Measurements from ENCODE around the gene TXNDC12.

The TXNDC12 gene

GRCh38 chr1:51990478-51990965 lies 64.5 kb downstream of the TXNDC12 start, which contains the start of gene RAB3B:
RAB3B (minus strand) TSS chr1:51990700; CDS start chr1:51977117, 13,583 bp downstream.
- DNase-seq, result peak; percentile 65

GRCh38 chr1:51989582-51990477 lies 65.2 kb downstream of the TXNDC12 start:
- no peak for DNase-seq

DNA sequence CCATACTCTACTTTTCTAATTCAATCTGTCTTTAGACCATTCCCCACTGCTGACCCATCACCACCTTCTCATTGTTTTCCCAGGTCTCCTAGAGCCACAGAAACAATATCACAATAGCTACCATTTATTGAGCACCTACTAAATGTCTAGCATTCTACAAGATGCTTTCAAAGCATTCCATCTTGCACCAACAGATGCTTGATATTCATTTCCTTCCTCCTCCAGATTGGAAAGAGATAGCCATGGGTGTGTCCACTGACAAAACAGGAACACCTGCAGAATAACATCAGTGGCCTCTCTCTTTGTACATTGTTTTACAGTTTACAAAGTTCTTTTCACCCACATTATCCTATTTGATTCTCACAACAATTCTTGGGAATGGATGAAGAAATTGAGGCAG lies 66.7 kb downstream of the TXNDC12 start:
- no peak for DNase-seq

- peak; percentile 50 for DNase-seq
These were observed 68.3 kb downstream of the TXNDC12 start for GRCh38 chr1:51986718-51987117.

DNA sequence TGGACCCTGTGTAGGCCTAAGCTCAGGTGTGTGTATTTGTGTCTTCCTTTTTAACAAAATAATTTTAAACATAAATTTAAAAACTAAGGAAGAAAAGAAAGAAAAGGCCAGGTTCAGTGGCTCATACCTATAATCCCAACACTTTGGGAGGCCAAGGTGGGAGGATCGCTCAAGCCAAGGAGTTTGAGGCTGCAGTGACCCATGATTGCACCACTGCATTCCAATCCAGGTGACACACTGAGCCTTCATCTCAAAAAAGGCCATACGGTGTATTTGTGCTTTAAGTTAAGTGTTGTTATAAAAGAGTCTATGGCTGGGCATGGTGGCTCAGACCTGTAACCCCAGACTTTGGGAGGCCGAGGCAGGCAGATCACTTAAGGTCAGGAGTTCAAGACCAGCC lies 72.8 kb downstream of the TXNDC12 start:
- no peak for DNase-seq

- DNase-seq, result no peak
These were observed 73.4 kb downstream of the TXNDC12 start for GRCh38 chr1:51981555-51981954.

GRCh38 chr1:51978099-51978498 lies 76.9 kb downstream of the TXNDC12 start:
- no peak for DNase-seq

DNA sequence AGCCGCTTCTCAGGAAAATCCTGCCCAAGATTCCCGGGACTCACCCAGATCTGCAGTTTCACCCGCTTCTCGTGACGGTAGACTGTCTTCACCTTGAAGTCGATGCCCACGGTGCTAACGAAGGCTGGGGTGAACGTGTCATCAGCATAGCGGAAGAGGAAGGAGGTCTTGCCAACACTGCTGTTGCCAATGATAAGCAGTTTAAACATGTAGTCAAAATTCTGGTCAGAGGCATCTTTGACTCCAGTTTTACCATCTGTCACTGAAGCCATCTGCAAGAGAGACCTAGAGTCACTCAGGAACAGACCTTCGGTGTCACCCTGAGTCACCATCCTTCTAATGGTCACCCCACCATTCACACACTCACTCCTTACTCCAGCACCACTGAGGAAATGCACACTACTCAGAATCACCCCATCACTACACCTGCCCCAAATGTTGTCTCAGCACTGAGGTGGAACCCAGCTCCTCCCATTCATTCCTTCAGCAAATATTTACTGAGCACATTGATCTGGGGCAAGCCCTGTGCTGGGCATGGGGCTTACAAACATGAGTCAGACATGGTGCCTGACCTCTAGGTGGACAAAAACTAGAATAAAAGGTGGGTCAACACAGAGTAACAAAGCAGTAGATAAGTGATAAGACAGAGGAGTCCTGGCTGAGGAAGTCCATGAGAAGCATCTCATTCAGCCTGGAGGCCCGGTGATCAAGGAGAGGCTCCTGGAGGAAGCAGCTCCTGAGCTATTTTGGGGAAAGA lies 78.0 kb downstream of the TXNDC12 start:
- DNase-seq, result no peak

DNA sequence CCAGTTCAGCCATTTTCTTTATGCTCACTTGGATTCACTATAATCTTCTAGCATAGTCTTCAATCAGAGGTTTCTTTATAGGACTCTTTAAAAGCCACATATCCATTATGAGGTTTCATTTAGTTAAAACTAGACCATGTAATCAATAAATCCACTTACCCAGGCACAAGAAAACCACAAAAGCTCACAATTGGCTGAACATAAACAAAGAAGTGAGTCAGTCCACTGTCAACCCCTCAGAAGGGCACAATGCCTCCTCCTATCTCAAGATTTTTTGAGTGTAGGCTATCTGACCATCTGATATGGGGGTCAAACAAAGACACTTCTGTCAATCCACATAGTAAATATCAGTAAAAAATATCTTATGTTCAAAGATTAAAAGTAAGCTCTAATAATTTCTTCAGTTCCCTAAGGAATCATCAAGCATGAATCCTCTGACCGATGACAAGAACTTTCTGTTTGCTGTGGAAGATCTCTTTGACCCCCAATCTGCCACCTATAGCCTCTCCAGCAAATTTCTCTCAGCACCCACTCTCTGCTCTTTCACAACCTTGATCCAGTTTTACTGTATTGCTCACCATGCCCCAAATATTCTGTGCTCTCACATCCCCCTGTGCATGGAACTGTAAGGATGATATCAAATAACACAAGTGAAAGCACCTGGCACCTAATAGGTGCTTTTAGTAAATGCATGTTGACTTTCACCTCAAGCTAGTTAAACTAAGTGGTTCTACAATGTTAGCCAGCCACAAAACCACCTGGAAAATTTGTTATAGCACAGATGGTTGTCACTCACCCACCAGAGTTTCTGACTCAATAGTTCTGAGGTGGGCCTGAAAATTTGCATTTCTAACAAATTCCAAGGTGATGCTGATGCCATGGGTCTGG lies 81.2 kb downstream of the TXNDC12 start:
- DNase-seq, result peak; percentile 61

All from NCI-H2171 treated with DMSO at 0.1 percent for 48 hours (cell line).